NCI-H69 (cell line): ENCODE measurements around the gene NUB1.
"Not testable (repeated sequence)": the region's sequence is repeated elsewhere in the genome, so short reads cannot be mapped to it uniquely, and the experiment has no call there.

ENCODE experiments used
- DNase-seq: peaks from one replicate; lab custom pipeline; 2025; lab: John Stamatoyannopoulos, UW

The NUB1 gene

GRCh38 chr7:151341357-151342101 lies at the start of gene NUB1:
Gene NUB1 (plus strand): TSS chr7:151341812. CDS start chr7:151345350, 3,538 bp downstream.
- DNase-seq: peak; percentile 94

- no peak for DNase-seq
Observed at GRCh38 chr7:151292850-151293249, 48.8 kb upstream of the NUB1 start.

- no peak for DNase-seq
Observed at GRCh38 chr7:151296202-151296992, 45.2 kb upstream of the NUB1 start.

- DNase-seq: no peak
Observed at GRCh38 chr7:151298765-151299164, 42.8 kb upstream of the NUB1 start.

GRCh38 chr7:151299530-151299929 lies 42.1 kb upstream of the NUB1 start:
- no peak for DNase-seq

GRCh38 chr7:151299940-151300645 lies 41.5 kb upstream of the NUB1 start:
- no peak for DNase-seq

GRCh38 chr7:151301471-151302462 lies 39.8 kb upstream of the NUB1 start:
- DNase-seq: no peak

GRCh38 chr7:151304251-151304650 lies 37.4 kb upstream of the NUB1 start:
- DNase-seq: not testable (repeated sequence)

GRCh38 chr7:151304856-151305255 lies 36.8 kb upstream of the NUB1 start:
- peak; percentile 72 for DNase-seq

GRCh38 chr7:151306374-151306773 lies 35.2 kb upstream of the NUB1 start:
- no peak for DNase-seq

GRCh38 chr7:151306860-151307259 lies 34.8 kb upstream of the NUB1 start:
- no peak for DNase-seq

- no peak for DNase-seq
Observed at GRCh38 chr7:151307536-151307935, 34.1 kb upstream of the NUB1 start.

- no peak for DNase-seq
Observed at GRCh38 chr7:151308256-151308655, 33.4 kb upstream of the NUB1 start.

GRCh38 chr7:151308791-151309190 lies 32.8 kb upstream of the NUB1 start:
- no peak for DNase-seq

GRCh38 chr7:151309311-151309710 lies 32.3 kb upstream of the NUB1 start:
- DNase-seq: no peak

- DNase-seq: peak; percentile 52
Observed at GRCh38 chr7:151310578-151310977, 31.0 kb upstream of the NUB1 start.

- peak; percentile 81 for DNase-seq
Observed at GRCh38 chr7:151311294-151311864, 30.2 kb upstream of the NUB1 start.

GRCh38 chr7:151312356-151312755 lies 29.3 kb upstream of the NUB1 start:
- DNase-seq: no peak

- DNase-seq: no peak
Observed at GRCh38 chr7:151312831-151313809, 28.5 kb upstream of the NUB1 start.

GRCh38 chr7:151313857-151314256 lies 27.8 kb upstream of the NUB1 start:
- DNase-seq: no peak
